Activated T-helper 2 cell treated with anti-CD3 and anti-CD28 coated beads, Interferon-gamma antibody, Interleukin-2, Interleukin-4, amounts not matched to agents 10 μg/mL and 5 μg/mL and 100 μg/mL, durations not matched to agents 14 hours and 24 hours and 36 hours (primary cell): ENCODE results near the gene C8B. TPM values are rescaled to one million over a fixed set of nuclear protein-coding genes. Genes with fewer than 3 reads are reported as not detected.

Experiments
- DNase-seq: peaks from one replicate; pipeline ENCODE4 v3.0.0; 2021; ENCODE audit warnings: low spot score
- H3K27ac Mint-ChIP-seq: one replicate; pipeline ENCODE4 v1.8.0; 2021; ENCODE audit warnings: mixed read lengths
- H3K27me3 Mint-ChIP-seq: one replicate; pipeline ENCODE4 v1.8.0; 2021; ENCODE audit warnings: low read depth, mixed read lengths
- H3K36me3 Mint-ChIP-seq: one replicate; pipeline ENCODE4 v1.8.0; 2021; ENCODE audit warnings: low read depth, mixed read lengths
- H3K4me1 Mint-ChIP-seq: one replicate; pipeline ENCODE4 v1.8.0; 2021; ENCODE audit warnings: low read depth, mixed read lengths
- H3K4me3 Mint-ChIP-seq: one replicate; pipeline ENCODE4 v1.8.0; 2021; ENCODE audit warnings: low read depth, mild to moderate bottlenecking, moderate library complexity, mixed read lengths
- H3K9me3 Mint-ChIP-seq: one replicate; pipeline ENCODE4 v1.8.0; 2021; ENCODE audit warnings: mixed read lengths
- intact Hi-C: fragments of 100-400 bp; cut with micrococcal nuclease; formaldehyde crosslinking; loops from one replicate; pipeline ENCODE4 v1.15.1; 2023
- total RNA-seq: library from RNA; stranded (reverse); gene quantifications from 2 replicates; pipeline ENCODE4 v1.2.3, GENCODE V29; 2022

C8B gene
- total RNA-seq, 1 donor from 2014 or later, result not detected

GRCh38 chr1:56921479-56921878, 44.3 kb downstream of the C8B start:
- no peaks in the 10 kb centered on the region for H3K27me3 Mint-ChIP-seq
- no peak for DNase-seq
- H3K27ac Mint-ChIP-seq, result no peak overlapping the region
- intact Hi-C loops, result no loop called here
- H3K9me3 Mint-ChIP-seq, result no peaks in the 10 kb centered on the region
- H3K4me1 Mint-ChIP-seq, result no peaks in the 10 kb centered on the region
- H3K36me3 Mint-ChIP-seq, result no peaks in the 10 kb centered on the region
- no peak overlapping the region for H3K4me3 Mint-ChIP-seq

GRCh38 chr1:56920591-56921001, 45.2 kb downstream of the C8B start:
- H3K27ac Mint-ChIP-seq, result no peak overlapping the region
- H3K4me1 Mint-ChIP-seq, result no peaks in the 10 kb centered on the region
- H3K9me3 Mint-ChIP-seq, result no peaks in the 10 kb centered on the region
- DNase-seq, result no peak
- no peak overlapping the region for H3K4me3 Mint-ChIP-seq
- no peaks in the 10 kb centered on the region for H3K36me3 Mint-ChIP-seq
- intact Hi-C loops, result no loop called here
- H3K27me3 Mint-ChIP-seq, result no peaks in the 10 kb centered on the region

- Mint-ChIP-seq H3K27ac (no peak overlapping the region), H3K9me3 (no peaks in the 10 kb centered on the region), H3K4me1 (no peaks in the 10 kb centered on the region), H3K36me3 (no peaks in the 10 kb centered on the region), H3K27me3 (no peaks in the 10 kb centered on the region), H3K4me3 (no peak overlapping the region)
- intact Hi-C loops, result no loop called here
- DNase-seq, result no peak
Measured at GRCh38 chr1:56917356-56917755, 48.5 kb downstream of the C8B start.

- H3K9me3 Mint-ChIP-seq, result no peaks in the 10 kb centered on the region
- H3K4me1 Mint-ChIP-seq, result no peaks in the 10 kb centered on the region
- no peak overlapping the region for H3K27ac Mint-ChIP-seq
- no peak for DNase-seq
- H3K4me3 Mint-ChIP-seq, result no peak overlapping the region
- intact Hi-C loops, result no loop called here
- no peaks in the 10 kb centered on the region for H3K36me3 Mint-ChIP-seq
- no peaks in the 10 kb centered on the region for H3K27me3 Mint-ChIP-seq
Measured at GRCh38 chr1:56916630-56917029, 49.2 kb downstream of the C8B start.

GRCh38 chr1:56915960-56916359, 49.9 kb downstream of the C8B start:
- no peaks in the 10 kb centered on the region for H3K4me1 Mint-ChIP-seq
- intact Hi-C loops, result no loop called here
- H3K27ac Mint-ChIP-seq, result no peak overlapping the region
- no peaks in the 10 kb centered on the region for H3K27me3 Mint-ChIP-seq
- no peaks in the 10 kb centered on the region for H3K36me3 Mint-ChIP-seq
- H3K9me3 Mint-ChIP-seq, result no peaks in the 10 kb centered on the region
- H3K4me3 Mint-ChIP-seq, result no peak overlapping the region
- no peak for DNase-seq

GRCh38 chr1:56912325-56912724, 53.5 kb downstream of the C8B start:
- DNase-seq, result no peak
- H3K36me3 Mint-ChIP-seq, result no peaks in the 10 kb centered on the region
- intact Hi-C loops, result no loop called here
- H3K4me3 Mint-ChIP-seq, result no peak overlapping the region
- no peaks in the 10 kb centered on the region for H3K9me3 Mint-ChIP-seq
- H3K27ac Mint-ChIP-seq, result no peak overlapping the region
- H3K4me1 Mint-ChIP-seq, result no peaks in the 10 kb centered on the region
- no peaks in the 10 kb centered on the region for H3K27me3 Mint-ChIP-seq

GRCh38 chr1:56911098-56911938, 54.5 kb downstream of the C8B start:
- intact Hi-C loops, result no loop called here
- H3K4me1 Mint-ChIP-seq, result no peaks in the 10 kb centered on the region
- H3K9me3 Mint-ChIP-seq, result no peaks in the 10 kb centered on the region
- H3K36me3 Mint-ChIP-seq, result no peaks in the 10 kb centered on the region
- H3K27ac Mint-ChIP-seq, result no peak overlapping the region
- no peak for DNase-seq
- H3K4me3 Mint-ChIP-seq, result no peak overlapping the region
- no peaks in the 10 kb centered on the region for H3K27me3 Mint-ChIP-seq

- intact Hi-C loops, result no loop called here
- Mint-ChIP-seq H3K36me3 (no peaks in the 10 kb centered on the region), H3K9me3 (no peaks in the 10 kb centered on the region), H3K27ac (no peak overlapping the region), H3K27me3 (no peaks in the 10 kb centered on the region), H3K4me3 (no peak overlapping the region), H3K4me1 (no peaks in the 10 kb centered on the region)
- DNase-seq, result no peak
Measured at GRCh38 chr1:56910441-56910985, 55.3 kb downstream of the C8B start.

GRCh38 chr1:56908619-56909221, 57.1 kb downstream of the C8B start:
- H3K4me3 Mint-ChIP-seq, result no peak overlapping the region
- H3K27me3 Mint-ChIP-seq, result no peaks in the 10 kb centered on the region
- H3K27ac Mint-ChIP-seq, result no peak overlapping the region
- DNase-seq, result no peak
- no peaks in the 10 kb centered on the region for H3K9me3 Mint-ChIP-seq
- no peaks in the 10 kb centered on the region for H3K36me3 Mint-ChIP-seq
- intact Hi-C loops, result no loop called here
- H3K4me1 Mint-ChIP-seq, result no peaks in the 10 kb centered on the region

- intact Hi-C loops, result no loop called here
- H3K4me1 Mint-ChIP-seq, result no peaks in the 10 kb centered on the region
- DNase-seq, result no peak
- H3K4me3 Mint-ChIP-seq, result no peak overlapping the region
- H3K9me3 Mint-ChIP-seq, result no peaks in the 10 kb centered on the region
- H3K27me3 Mint-ChIP-seq, result no peaks in the 10 kb centered on the region
- no peak overlapping the region for H3K27ac Mint-ChIP-seq
- H3K36me3 Mint-ChIP-seq, result no peaks in the 10 kb centered on the region
Measured at GRCh38 chr1:56905667-56906066, 60.1 kb downstream of the C8B start.

- intact Hi-C loops, result no loop called here
- Mint-ChIP-seq H3K27me3 (no peaks in the 10 kb centered on the region), H3K4me1 (no peaks in the 10 kb centered on the region), H3K36me3 (no peaks in the 10 kb centered on the region), H3K9me3 (no peaks in the 10 kb centered on the region), H3K4me3 (no peak overlapping the region), H3K27ac (no peak overlapping the region)
- no peak for DNase-seq
Measured at GRCh38 chr1:56904663-56905397, 61.0 kb downstream of the C8B start.

- intact Hi-C loops, result no loop called here
- H3K4me1 Mint-ChIP-seq, result no peaks in the 10 kb centered on the region
- no peak for DNase-seq
- H3K4me3 Mint-ChIP-seq, result no peak overlapping the region
- no peaks in the 10 kb centered on the region for H3K36me3 Mint-ChIP-seq
- H3K27ac Mint-ChIP-seq, result no peak overlapping the region
- H3K9me3 Mint-ChIP-seq, result no peaks in the 10 kb centered on the region
- no peaks in the 10 kb centered on the region for H3K27me3 Mint-ChIP-seq
Measured at GRCh38 chr1:56903778-56904177, 62.0 kb downstream of the C8B start.

GRCh38 chr1:56901716-56902115, 64.1 kb downstream of the C8B start:
- Mint-ChIP-seq H3K4me1 (no peaks in the 10 kb centered on the region), H3K36me3 (no peaks in the 10 kb centered on the region), H3K27ac (no peak overlapping the region), H3K27me3 (no peaks in the 10 kb centered on the region), H3K4me3 (no peak overlapping the region), H3K9me3 (no peaks in the 10 kb centered on the region)
- intact Hi-C loops, result no loop called here
- no peak for DNase-seq
